Glomerular visceral epithelial cell (primary cell): ENCODE measurements around the gene NINJ2.
A peak's percentile ranks its signal among the peaks of the same experiment; 100 is the strongest.
"Not testable (repeated sequence)": the region's sequence is repeated elsewhere in the genome, so short reads cannot be mapped to it uniquely, and the experiment has no call there.

Experiments
- DNase-seq: peaks from one replicate; pipeline ENCODE4 v3.0.0-alpha.2; 2016; ENCODE audit errors: extremely low spot score

Gene NINJ2, protein sequence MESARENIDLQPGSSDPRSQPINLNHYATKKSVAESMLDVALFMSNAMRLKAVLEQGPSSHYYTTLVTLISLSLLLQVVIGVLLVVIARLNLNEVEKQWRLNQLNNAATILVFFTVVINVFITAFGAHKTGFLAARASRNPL

DNA sequence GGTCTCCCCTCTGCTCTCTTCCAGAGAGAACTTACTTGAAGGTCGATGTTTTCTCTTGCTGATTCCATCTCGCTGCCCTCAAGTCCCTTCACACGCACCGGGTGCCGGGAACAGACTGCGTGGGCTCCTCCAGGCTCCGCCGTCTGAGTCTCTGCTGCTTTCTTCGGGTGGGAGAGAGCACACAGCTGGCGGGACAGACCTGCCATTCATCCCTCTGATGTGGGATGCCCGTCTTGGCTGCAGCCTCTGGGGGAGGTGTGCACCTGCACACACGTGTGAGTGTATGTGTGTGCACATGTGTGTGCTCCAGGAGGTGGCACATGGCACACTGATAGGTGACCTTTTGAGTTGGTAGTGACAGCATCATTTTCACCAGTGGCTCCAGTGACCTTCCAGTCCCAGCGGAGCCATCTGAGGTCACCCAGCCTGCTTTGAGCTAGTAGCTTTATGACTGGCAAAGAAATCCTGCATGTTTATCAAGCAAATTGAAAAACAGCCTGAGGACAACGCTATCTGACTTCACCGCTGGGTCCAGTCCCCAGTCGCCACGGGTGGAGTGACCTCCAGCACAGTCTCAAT lies at the start of gene NINJ2:
Gene NINJ2, minus strand, starts transcription at position 153 of the 579 bp plus-strand sequence. Its CDS starts 85 bp downstream, at position 68.
- no peak for DNase-seq

DNA sequence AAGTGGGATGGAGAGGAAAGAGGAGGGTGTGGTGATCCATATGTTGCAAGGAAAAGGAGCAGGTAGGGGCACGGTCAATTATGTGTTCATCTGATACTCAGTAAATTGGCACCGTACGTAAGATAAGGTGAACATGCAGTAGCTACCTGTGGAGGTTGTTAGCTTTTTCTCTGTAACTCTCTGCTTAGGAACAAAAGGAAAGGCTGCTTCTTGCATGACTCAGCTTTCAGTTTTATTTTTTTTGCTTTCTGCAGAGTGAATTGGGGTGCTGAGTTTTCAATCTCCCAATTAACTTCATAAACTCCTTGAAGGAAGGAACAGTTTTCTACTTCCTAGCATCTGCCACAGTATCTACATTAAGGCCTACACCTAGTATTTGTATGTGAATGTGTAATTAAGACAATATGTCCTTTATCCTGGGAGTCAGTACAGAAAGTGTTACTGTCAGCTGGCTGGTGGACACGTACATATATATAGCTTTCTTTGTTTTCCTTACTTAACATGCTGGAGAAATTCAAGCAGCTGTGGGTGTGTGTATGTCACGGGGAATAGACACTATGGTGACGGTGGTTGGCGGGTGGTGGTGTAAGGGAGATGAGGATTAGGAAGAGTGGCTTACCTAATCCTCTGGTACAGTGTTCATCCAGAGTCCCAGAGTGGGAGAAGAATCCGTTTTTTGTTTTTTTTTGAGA lies 49.1 kb upstream of the NINJ2 start:
- DNase-seq: no peak

DNA sequence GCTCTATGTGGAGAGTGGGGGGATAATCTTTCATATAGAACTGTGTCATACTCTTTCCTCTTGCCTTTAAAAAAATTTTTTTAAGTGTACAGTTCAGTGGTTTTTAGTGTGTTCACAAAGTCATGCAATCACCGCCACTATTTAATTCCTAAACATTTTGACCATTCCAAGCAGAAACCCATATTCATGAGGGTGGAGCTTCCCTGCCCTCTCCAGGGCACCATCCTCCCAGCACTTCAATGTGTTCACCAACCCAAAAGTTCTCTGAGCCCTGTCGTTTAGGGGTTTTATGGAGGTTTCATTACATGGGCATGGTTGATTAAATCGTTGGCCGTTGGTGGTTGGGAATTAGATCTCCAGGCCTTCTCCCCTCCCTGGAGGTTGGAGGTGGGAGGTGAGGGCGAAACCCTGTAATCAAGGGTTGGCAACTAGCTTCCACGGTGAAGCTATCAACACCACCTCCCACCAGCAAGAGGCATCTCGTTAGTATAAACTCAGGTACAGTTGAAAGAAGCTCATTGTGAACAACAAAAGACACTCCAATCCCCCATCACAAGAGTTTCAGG lies 46.3 kb upstream of the NINJ2 start:
- DNase-seq: no peak

DNA sequence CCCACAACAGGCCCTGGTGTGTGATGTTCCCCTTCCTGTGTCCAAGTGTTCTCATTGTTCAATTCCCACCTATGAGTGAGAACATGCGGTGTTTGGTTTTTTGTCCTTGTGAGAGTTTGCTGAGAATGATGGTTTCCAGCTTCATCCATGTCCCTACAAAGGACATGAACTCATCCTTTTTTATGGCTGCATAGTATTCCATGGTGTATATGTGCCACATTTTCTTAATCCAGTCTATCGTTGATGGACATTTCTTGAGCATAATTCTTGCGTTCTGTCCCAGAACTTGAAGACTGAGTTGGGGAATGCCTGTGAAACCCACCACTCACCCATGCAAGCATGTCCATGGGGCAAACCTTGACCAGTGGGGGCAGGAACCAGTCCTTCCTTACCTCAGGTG lies 44.8 kb upstream of the NINJ2 start:
- DNase-seq: not testable (repeated sequence)

DNA sequence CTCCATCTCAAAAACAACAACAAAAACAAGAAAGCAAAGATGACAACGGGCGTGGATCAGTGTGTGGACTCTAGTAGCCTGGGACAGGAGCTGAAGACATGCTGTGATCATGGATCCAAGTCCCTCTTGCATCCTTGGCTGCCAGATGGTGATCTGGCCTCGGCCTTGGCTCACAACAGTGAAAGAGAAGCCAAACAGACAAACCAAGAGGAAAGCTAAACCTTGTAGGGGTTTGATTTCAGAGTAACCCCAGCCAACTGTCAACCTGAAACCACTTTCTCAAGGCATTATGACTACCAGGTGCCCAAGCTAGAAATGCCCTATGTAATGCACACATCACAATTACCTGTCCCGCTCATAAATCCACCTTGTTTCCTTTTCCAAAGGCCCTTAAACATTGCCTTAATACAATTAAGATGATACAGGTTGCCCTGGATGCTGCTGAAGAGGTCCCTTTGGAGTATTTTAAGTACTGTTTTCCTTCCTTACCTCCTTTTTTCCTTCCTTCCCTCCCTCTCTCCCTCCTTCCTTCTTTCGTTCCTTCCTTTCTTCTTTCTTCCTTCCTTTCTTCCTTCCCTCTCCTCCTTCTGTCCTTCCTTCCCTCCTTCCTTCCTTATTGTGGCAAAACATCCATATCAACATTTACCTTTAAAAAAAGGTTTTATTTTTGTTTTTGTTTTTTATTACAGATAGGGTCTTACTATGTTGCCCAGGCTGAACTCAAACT lies 41.4 kb upstream of the NINJ2 start:
- DNase-seq: no peak

DNA sequence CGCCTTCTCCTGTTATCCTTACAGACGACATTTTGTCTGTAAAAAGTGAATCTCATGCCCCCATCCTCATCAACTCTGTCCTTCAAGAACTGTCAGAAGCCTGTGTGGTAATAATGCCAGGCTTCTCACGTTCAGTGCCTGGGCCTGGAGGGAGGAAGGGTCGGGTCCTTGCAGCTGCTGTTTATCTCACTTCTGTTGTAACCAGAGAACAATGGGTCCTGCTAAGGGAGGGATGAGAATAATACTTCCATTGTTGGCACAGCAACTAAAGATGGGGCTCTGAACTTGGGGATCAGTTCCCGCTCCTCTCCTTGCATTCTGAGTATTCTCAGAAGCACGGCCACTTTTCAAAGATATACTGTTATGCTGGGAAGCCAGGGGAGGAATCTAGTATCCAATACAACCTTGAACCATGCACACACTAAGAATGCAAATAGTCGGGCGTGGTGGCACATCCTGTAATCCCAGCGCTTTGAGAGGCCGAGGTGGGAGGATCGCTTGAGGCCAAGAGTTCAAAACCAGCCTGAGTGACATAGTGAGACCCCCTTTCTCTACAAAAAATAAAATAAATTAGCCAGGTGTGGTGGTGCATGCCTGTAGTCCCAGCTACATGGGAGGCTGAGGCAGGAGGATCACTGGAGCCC lies 38.8 kb upstream of the NINJ2 start:
- no peak for DNase-seq

DNA sequence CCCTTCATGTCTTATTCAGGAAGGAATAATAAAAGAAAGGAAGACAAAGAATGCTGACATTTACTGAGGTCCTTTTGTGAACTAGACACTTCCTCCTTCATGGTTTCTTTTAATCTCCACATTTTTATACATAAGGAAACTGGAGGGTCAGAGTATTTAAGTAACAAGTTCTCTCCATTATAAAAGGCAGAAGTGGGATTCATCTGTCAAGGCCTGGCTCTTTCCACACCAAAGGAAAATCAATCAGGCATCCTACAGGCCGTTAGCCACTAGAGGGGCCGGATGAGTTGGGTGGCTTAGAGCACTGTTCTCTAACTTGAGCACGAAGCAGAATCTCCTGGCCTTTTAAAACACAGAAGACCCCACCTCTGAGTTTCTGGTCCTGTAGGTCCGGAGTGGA lies 36.8 kb upstream of the NINJ2 start:
- no peak for DNase-seq

DNA sequence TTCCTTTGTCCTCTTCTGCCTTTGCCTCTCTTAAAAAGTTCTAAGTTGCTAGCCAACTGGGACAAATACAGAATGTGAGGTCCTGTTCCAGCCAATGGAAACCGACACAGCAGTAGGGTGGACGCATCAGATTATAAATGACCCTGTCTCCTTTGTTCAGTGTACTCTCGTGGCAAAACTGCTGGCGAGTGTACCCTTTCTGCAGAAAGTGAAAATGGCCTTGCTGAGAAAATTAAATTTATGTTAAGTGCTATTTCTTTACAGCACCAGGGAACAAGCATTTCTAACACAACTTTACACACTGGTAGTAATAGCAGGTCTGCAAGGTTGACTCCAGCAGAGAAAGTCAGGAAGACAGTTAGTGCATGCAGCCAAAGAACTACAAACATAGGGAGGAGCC lies 35.0 kb upstream of the NINJ2 start:
- DNase-seq: not testable (repeated sequence)

DNA sequence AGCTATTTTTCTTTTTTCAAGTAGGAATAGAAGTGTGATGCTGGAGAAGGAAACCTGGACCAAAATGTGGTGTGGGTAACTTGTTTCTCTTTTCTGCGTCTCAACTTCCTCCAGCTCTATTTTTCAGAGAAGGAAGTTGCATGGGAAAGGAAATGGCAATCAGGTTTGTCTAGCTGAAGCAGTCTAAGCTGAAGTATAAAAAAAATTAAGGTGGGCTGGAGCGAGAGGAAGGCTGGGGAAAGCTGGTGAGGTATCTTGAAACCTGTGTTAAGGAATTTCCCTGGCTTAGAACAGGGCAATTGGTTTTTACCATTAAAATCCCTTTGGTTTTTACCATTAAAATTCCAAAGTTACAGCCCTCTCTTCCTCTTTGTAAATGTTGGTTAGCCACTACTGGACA lies 34.2 kb upstream of the NINJ2 start:
- DNase-seq: no peak

DNA sequence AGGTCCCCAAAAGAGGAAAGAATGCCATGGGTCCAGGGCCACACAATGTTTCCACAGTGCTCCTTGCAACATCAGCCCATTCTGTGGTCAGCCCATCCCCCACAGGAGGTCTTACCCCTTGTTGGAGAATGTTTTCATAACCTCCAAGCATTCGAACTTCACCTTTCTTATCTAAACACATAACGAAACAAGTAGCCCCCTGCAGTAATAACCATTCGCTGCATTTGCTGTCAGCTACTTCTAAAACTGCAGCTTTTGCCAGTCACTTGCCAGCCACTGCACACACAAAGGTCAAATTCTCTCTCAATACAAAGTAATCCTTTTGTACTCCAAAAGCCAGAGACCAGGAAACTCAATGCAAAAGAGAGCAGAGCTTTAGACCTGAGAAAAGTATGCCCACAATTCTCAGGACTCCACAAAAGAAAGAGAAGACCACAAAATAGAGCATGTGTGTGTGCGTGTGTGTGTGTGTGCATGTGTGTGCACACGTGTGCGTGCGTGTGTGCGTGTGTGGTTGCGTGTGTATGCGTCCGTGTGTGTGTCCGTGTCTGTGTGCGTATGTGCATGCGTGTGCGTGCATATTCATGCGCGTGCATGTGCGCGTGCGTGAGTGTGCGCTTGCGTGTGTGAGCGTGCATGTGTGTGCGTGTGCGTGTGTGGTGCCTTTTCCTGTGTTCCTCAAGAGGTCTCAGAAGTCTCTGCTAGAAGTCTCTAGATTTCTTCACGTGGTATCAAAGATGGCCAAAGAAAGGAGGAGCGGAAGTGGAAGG lies 31.7 kb upstream of the NINJ2 start:
- DNase-seq: no peak

DNA sequence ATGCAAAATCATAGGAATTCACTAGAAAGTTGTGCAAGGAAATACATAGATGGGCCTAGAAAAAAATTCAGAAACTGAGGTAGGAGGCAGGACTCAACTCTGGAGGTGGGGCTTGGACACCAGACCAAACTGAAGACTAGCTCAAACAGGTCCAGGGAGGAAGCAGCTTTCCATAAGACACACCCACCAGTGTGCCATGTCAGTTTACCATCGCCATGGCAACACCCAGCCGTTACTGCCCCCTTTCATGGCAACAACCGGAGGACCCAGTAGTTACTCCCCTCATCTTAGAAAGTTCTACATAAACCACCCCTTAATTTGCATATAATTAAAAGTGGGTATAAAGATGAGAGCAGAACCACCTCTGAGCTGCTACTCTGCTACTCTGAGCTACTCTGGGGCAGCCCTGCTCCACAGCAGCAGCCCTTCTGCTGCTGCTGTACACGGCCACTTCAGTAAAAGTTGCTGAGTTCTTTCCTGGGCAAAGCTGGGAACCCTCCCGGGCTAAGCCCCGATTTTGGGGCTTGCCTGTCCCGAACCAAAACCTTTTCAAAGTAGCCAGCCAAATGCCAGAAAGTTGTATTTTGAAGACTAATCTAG lies 30.8 kb upstream of the NINJ2 start:
- DNase-seq: no peak

DNA sequence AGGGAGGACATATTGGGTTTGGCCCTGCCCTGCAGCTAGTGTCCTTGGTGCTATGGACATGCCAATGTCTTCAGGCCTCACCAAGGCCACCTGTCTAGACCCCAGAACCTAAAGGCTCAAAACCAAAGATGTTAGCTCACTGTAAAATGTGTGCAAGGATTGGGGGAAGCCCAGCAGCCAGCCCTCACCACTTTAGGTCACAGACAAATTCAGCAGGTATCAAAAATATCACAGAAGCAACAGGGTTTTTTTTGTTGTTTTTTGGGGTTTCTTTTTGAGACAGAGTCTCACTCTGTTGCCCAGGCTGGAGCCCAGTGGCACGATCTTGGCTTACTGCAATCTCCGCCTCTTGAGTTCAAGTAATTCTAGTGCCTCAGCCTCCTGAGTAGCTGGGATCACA lies 29.0 kb upstream of the NINJ2 start:
- no peak for DNase-seq

DNA sequence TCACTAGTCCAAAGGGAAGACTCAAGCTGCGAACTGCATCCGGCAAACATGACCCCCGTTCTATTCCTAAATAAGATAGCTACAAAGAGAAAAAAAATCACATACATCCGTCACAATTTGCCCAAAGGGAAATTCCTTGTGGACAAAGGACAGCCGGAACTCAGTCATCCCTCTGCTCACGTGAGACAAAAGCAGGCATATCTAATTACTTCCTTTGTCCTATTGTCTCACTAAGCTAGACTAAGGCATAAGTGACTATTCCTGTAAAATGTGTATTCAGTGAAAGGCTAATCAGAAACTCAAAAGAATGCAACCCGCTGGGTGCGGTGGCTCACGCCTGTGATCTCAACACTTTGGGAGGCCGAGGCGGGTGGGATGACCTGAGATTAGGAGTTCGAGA lies 27.2 kb upstream of the NINJ2 start:
- no peak for DNase-seq

DNA sequence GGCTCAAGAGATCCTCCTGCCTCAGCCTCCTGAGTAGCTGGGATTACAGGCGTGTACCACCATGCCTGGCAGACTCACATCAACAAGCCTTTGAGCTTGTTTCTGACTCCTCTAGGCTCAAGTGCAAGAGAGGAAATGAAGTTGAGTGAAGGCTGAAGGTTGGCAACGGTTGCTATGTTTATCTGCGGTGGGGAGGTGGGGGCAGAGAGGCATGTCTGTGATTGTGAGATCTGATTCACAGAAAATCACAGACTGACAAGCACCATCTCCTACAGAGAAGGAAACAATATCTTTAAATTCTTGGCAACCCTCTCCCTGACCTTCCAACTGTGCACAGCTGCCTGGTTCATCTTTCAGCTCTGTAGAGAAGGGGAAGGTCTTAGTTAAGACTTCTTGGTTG lies 22.1 kb upstream of the NINJ2 start:
- peak; percentile 44 for DNase-seq

DNA sequence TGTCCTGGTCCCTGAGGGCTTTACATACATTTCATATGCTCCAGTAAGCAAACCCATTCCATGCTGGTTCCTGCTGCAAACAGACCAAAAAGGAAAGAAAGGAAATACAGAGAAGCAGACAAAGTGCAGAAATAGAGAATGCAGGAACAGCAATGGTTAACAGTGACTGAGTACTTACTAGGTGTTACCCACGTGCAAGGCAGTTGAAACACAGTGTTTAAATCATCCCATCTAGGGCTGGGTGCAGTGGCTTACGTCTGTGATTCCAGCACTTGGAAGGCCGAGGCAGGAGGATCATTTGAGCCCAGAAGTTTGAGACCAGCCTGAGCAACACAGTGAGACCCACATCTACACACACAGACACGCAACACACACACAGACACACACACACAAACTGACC lies 21.2 kb upstream of the NINJ2 start:
- no peak for DNase-seq

DNA sequence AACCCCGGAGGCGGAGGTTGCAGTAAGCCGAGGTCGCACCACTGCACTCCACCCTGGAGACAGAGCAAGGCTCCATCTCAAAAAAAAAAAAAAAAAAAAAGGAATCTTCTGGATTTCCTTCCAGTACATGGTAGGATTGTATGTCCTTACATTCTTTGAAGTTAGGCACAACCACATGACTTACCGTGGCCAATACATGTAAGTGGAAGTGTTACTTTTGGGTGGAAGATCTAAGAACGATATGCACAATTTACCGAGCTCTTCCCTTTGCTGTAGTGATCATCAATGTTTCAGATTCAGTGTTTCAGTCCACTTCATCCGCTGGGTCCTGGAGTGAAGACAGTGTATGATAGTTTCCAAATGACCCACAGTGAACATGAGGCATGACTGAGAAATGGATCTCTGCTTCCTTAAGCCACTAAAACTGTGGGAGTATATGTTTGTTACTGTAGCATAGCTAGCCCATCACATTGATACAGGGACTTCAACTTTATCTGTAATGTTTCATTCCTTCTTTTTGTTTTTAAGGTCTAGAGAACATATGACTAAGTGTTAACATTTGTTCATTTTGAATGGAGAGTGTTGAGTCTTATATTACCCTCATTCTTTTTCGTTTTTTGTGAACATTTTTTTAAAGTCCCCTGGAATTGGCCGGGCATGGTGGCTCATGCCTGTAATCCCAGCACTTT lies 18.5 kb upstream of the NINJ2 start:
- no peak for DNase-seq

DNA sequence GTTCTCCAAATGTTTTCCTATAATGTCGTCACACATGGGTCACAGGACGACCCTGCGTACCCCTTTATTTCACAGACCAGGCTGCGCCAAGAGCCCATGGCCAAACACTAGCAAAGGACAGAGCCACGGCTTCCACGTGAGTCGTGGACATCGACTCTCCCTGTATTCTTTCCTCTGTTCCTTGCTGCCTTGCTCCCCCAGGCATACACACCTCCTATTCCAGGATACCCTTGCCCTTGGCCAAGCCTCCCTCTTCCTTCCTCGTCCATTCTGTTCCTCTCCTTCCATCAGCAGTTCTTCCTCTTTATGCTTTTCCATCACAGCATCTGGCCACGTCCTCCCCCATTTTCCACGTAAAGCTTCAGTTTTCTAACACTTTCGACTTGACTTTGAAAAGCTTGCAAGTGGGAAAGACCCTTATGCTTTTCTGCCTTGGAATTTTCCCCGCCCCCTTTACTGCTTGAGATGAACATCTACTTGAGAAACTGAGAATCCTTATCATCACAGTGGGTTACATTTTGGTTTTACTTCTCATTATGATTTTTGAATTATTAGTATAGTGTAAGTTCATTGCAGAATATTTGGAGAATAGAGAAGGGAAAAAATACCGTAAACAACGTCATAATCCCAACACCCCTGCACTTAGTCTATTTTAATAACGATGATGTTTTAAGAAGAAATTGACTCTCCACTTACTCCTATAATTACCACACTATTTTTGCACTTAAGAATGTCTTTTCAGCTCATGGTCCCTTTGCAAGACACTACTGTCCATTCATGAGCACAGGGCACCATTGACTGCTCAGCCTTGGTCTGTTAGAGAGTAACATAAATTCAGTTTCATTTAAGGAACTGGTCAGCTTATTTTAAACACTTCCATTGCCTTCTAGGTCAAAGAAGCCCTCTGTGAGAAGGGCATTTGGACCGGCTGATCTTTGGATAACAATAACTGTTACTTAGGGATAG lies 15.8 kb upstream of the NINJ2 start:
- no peak for DNase-seq

DNA sequence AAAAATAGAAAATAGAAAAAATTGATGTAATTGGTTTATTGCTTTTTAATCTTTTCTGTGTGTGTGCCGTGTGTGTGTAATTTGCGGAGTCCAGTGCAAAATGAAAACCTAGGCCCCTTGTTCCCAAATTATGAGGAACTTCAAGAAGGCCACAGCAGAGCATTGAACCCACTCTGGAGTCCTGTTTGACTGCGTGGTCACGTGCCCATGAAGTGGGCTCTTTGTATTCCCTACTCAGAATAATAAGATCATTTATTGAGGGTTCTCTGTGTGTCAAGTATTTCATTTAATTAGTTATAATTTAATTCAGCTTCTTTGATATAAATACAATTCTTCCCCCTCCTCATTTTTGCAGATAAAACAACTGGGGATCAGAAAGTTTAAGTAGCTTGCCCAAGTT lies 12.3 kb upstream of the NINJ2 start:
- DNase-seq: no peak

DNA sequence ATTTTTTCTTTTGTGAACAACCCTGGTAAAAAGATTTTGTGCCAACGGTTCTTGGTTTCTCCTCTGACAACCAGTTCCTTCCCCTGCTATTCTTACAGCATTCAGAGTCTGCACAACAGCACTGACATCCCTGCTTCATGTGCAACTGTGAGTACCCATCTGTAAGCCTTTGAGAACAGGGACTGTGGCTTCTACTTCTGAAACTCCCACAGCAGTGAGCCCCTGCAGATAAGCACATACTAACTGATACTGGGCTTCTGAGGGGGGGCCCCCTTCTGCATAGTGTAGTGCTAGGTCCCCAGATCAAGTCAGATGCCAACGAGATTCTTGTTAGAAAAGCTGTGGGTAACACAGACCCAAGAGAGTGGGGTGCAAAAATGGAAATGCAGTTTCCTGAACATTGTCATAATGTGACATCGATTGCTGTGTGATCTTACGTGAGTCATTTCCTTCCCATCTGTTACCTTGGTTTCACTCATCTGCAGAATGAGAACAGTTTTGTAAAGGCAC lies 11.1 kb upstream of the NINJ2 start:
- DNase-seq: no peak
